Panc1 (cell line): ENCODE data around the gene SDF4.

ENCODE experiments used
- POLR2AphosphoS5 ChIP-seq: IDR thresholded peaks from 2 replicates; pipeline ENCODE4 v1.6.1; 2012; ENCODE audit warnings: mild to moderate bottlenecking, low read depth, low read length, moderate library complexity
- REST ChIP-seq, 2 experiments: IDR thresholded peaks; 2 replicates each; pipeline ENCODE4 v1.6.1; 2011 to 2012; ENCODE audit warnings: low read depth in 2 of 2, control low read depth in 1 of 2, low read length in 1 of 2, mild to moderate bottlenecking in 1 of 2, moderate library complexity in 1 of 2; ENCODE audit not compliant: insufficient read depth in 1 of 2
- TCF7L2 ChIP-seq: IDR thresholded peaks from 2 replicates; pipeline ENCODE4 v1.6.1; 2011; ENCODE audit warnings: mild to moderate bottlenecking, low read depth, low read length, inconsistent platforms
- TF ChIP-seq, protein P1 (sequence below): fragments of 450-650 bp; IDR thresholded peaks from 2 replicates; pipeline ENCODE4 v1.5.1; 2017; ENCODE audit warnings: mild to moderate bottlenecking

- TF ChIP-seq, protein P1, sequence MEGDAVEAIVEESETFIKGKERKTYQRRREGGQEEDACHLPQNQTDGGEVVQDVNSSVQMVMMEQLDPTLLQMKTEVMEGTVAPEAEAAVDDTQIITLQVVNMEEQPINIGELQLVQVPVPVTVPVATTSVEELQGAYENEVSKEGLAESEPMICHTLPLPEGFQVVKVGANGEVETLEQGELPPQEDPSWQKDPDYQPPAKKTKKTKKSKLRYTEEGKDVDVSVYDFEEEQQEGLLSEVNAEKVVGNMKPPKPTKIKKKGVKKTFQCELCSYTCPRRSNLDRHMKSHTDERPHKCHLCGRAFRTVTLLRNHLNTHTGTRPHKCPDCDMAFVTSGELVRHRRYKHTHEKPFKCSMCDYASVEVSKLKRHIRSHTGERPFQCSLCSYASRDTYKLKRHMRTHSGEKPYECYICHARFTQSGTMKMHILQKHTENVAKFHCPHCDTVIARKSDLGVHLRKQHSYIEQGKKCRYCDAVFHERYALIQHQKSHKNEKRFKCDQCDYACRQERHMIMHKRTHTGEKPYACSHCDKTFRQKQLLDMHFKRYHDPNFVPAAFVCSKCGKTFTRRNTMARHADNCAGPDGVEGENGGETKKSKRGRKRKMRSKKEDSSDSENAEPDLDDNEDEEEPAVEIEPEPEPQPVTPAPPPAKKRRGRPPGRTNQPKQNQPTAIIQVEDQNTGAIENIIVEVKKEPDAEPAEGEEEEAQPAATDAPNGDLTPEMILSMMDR = no peak
- TF ChIP-seq POLR2AphosphoS5 (no peak), REST (IDR thresholded peaks at IDR 0.05; ENCODE audit: insufficient read depth in 1 of 2, low read depth in 2 of 2, low read length in 1 of 2) (no peak), TCF7L2 (no peak)
Measured at GRCh38 chr1:1229770-1230169, 2.0 kb downstream of the SDF4 start.
